Kidney glomerular epithelial cell (primary cell): ENCODE data around the gene RARG.

Experiments used
- DNase-seq: peaks from one replicate; lab custom pipeline; 2025; lab: John Stamatoyannopoulos, UW

RARG gene

DNA sequence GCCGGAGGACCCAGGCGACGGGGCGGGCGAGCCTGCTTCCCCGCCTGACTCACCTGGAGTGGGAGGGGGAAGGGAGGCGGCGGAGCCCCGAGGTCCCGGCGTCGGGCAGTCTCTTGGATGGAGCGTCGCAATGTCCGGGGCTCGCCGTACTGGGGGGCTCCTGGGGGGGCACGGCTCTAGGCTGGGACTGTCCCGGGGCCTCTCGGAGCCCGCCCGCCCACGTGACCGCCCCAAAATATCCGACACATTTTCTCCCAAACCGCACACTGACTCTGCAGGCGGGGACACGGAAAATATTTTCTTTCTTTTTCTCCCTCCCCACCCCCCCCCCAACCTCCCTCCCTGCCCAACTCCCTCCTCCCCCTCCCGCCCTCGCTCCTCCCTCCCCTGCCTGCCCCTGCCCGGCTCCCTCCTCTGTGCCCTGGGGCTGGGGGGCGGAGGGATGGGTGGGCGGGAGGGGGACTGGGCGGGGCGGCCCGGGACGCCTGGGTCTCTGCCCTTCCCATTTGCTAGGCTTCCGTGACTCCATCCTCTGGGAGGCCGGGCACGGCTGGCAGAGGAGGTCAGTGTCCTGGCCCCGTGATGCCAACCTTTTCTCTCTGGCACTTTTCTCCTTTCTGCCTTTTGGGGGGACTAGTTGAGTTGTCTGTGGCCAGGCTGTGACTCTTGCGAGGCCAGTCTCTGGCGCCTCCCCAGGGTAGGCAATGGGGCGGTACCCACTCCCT, at the start of gene RARG:
Gene RARG (minus strand): TSS at position 289 of the 725 bp plus-strand sequence. CDS start 4,664 bp downstream, outside the sequence.
- DNase-seq, result peak; percentile 25

DNA sequence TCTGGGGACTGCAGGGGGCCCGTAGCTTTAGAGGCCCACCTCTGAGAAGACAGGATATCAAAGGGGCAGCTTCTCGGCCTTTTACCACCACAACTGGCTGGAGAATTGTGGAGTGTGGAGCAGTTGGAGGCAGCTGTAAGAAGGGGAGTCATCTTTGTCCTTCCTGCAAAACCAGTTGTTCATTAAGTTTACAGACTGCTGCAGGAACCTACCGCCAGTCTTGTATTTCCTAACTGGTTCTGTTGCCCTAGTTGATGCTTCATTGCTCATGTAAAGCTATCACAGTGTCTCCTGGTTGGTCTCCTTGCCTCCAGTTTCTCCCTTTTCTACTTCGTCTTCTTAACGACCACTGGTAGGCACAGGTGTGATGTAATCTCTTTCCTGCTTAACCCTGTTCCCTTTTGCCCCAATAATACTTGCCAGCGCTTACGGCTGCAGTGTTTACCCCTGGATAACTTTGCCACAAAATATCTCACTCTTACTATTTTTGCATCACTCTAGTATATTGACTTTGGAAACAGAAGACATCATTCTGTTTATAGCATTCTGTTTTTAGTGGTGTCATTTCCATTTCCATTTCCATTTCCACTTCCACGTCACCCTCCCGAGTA, 48.0 kb upstream of the RARG start:
- no peak for DNase-seq

DNA sequence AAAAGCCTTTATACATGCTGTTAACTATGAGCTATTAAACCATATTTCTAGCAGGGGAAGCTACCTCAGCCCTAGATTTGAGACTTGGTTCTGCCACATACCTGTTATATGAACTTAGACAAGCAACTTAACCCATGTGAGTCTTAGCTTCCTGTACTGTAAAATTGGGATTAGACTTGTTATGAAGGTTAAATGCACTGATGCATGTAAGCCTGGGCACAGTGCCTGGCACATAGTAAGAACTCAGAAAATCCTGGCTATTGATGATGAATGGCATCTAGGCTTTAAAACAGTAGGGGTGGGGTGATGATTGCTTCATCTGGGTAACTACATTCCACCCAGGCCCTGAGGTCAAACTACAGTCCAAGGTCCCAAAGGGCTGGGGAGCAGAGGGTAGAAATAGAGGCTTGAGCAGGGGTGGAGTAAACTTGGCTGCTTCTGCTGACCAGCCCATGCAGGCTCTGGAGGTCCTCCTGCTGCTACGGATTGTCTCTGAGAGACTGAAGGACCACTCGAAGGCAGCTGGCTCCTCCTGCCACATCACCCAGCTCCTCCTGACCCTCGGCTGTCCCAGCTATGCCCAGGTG, 47.4 kb upstream of the RARG start:
- DNase-seq, result no peak

DNA sequence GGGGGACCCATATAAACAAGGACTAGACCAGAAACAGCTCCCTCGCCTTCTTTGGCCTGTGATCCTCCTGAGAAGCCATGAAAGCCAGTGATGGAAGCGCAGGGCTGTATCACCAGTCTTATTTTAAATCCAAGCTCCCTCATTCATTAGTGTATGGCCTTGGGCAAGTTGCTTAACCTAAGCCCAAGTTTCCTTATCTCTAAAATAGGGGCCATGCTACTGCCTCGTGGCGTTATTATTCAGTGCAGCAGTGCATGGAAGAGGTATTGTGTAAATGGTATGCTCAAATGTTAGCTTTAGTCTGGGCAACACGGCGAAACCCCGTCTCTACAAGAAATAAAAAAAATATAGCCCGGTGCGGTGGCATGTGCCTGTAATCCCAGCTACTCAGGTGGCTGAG, 46.0 kb upstream of the RARG start:
- DNase-seq, result no peak

DNA sequence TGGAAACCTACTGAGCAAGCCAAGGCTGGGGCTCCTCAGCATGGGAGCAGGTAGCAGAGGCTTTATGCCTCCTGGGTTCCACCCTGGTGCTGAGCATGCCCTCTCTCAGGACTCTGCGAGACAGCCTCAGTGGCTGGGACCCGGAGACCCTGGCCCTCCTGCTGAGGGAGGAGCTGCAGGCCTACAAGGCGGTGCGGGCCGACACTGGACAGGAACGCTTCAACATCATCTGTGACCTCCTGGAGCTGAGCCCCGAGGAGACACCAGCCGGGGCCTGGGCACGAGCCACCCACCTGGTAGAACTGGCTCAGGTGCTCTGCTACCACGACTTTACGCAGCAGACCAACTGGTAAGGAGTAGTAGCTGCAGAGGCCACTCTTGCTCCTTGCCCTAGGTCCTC, 44.5 kb upstream of the RARG start:
- DNase-seq, result no peak

DNA sequence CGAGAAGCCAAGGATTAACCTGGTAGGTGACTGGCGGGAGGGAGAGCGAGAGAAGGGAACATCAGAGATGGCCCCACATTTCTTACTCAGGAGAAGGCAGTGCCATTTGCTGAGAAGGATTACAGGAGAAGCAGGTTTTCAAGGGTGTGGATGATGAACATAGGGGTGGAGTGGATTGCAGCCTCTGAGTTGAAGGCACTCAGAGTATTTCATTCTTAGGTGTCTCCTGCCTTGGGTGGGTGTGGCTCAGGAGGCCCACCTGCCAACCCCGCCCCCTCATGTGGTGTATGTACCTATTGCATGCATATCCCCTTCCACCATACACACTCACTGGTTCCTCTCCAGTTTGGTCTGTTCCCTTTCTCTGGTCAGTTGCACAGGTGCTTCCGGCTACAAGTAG, 42.4 kb upstream of the RARG start:
- DNase-seq, result no peak

DNA sequence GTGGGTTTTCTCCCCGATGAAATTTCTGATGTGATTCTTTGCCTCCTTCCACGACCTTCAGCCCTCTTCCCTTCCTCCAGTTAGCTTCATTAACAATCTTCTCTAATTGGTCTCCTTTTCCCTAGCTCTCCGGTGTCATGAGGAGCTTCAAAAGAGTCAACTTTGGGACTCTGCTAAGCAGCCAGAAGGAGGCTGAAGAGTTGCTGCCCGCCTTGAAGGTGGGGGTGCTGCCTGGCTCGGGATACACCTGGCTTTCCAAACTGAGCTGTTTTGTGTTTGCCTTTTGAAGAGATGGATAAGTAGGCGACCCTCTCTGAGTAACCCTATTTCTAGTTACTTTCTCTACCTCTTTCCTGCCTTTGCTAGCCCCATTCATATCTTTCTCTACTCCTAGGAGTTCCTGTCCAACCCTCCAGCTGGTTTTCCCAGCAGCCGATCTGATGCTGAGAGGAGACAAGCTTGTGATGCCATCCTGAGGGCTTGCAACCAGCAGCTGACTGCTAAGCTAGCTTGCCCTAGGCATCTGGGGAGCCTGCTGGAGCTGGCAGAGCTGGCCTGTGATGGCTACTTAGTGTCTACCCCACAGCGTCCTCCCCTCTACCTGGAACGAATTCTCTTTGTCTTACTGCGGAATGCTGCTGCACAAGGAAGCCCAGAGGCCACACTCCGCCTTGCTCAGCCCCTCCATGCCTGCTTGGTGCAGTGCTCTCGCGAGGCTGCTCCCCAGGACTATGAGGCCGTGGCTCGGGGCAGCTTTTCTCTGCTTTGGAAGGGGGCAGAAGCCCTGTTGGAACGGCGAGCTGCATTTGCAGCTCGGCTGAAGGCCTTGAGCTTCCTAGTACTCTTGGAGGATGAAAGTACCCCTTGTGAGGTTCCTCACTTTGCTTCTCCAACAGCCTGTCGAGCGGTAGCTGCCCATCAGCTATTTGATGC, 36.9 kb upstream of the RARG start:
- no peak for DNase-seq

DNA sequence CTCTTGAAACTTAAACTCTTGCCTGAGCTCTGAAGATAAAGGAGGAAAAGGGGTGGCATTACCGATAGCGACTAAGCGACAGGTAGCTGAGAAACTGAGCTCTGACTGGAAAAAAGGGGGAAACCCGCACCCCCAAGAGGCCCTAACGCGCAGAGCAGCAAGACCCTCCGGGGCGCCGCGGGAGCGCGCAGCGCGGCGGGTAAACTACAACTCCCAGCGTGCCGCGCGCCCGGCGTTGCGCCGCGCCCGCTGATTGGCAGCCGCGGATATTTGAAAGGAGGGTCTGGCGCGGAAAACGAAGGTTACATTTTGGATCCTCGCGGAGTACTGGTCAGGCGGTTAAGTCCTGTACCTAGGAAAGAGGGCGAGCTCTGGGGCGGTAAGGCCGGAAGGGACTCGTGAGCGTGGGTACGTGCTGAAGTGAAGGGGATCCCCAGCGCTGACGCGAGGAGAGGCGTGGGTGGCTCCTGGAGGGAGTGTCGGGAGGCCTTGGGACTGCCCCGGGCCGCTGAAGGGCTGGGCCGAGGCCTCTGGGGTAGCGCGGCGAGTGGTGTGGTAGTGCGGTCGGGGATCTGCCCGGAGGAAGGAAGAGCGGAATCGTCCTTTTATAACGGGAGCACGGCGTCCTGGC, 36.1 kb upstream of the RARG start, which contains the start of gene ESPL1:
Gene ESPL1 (plus strand): TSS at position 301 of the 631 bp plus-strand sequence. CDS start 468 bp downstream, outside the sequence.
- DNase-seq, result peak; percentile 80

DNA sequence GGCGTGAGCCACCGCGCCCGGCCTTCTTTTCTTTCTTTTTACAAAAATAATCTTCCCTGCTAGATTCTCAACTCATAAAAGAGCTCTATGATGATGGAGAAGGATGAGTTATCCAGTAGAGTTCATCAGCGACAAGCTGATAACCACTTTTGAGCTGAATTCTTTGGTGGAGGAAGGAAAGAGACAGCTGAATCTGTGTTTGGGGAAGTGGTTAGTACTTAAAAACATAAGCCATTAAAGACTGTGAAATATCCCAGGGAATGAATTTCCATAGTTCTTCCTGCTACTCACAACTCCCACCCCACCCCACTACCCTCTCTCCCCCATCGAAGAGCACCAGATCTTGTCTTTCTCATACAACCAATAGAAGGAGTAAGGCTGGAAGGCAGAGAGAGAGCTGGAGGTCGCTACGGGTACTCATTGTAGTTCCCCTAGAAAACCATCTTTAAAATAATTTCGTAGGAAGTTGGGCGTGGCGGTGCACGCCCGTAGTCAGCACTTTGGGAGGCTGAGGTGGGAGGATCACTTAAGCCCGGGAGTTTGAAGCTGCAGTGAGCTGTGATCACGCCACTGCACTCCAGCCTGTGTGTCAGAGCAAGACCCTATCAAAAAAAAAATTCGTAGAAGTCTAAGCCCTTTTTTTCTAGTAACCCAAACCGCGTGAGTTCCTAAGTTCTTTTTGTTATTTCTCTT, 35.4 kb upstream of the RARG start:
- DNase-seq, result no peak

DNA sequence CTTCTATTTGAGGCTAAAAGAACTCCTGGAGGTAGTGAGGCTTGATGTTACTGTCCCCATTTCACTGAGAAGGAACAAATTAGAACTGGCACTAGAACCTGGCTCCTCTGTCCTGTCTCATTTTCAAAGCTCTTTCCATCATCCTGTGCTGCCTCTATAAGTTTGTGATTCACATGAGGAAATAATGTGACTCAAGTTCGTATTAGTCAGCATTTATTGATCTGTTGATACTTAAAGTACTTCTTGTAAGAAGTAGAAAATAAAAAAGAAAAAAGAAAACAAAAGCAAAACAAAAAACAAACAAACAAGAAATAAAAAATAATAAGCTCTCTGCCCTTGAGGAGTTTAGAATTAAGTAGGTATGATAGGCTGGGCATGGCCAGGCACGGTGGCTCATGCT, 33.8 kb upstream of the RARG start:
- no peak for DNase-seq

DNA sequence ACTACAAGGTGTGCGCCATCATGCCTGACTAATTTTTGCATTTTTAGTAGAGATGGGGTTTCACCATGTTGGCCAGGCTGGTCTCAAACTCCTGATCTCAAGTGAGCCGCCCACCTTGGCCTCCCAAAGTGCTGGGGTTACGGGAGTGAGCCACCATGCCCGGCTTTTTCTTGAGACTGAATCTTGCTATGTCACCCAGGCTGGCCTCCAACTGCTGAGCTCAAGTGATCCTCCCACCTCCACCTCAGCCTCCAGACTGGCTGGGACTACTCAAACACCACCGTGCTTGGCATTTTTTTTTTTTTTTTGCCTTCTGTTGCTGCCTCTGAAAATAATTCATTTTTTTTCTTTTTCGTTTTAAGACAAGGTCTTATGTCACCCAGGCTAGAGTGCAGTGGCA, 27.9 kb upstream of the RARG start:
- DNase-seq, result no peak

DNA sequence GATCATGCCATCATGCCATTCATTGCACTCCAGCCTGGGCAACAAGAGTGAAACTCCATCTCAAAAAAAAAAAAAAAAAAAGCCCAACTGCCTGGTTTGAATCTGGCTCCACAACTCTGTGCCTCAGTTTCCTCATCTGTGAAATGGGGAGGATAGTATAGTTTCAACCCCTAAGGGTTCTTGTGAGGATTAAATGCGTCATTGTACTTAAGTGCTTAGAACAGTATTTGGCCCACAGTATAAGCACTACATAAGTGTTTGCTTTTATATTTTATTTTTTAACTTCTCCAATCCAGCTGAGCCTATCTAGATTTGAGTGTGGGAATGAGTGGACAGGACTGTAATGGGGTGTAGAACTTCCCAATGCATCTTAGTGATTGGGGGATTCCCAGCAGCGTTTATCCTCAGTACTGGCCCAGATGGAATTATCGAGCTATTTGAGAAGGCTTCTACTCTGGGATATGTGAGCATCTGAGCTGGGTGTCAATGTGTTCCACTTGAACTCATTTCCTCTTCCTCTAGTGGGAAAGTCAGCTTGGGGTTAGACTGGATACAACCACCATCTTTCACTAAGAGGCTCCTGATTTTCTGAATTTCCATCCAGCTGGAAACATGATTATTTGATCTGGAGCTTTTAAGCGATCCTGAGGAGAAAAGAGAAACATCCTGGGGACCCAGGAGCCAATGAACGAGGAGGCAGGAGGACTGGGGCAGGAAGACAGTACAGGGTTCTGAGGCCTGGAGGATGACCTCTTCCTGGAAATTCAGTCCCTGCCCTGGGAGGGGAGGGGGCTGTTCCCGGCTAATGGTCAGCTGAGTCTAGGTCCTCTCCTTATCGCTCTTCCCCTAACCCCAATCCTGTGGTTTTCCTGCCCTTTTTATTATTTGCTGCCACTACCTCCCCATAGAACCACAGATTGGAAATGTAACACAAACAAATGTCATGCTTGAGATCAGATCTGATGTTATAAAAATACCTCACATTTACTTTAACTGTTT, 26.8 kb upstream of the RARG start:
- DNase-seq, result no peak

DNA sequence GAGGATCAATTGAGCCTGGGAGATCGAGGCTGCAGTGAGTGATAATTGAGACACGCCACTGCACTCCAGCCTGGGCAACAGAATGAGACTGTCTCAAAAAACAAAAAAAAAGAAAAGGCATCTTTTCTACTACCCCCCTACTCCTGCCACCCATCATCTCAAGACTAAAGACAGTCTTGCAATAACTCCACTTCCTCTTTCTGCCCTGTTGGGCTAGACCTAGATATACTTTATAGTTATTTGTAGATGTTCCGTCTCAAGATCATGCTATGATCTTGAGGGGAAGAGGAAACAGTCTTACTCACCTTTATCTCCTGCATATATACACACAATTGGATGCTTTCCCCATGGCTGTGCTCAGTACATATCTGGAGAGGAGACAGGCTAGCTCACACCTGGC, 24.0 kb upstream of the RARG start:
- no peak for DNase-seq

DNA sequence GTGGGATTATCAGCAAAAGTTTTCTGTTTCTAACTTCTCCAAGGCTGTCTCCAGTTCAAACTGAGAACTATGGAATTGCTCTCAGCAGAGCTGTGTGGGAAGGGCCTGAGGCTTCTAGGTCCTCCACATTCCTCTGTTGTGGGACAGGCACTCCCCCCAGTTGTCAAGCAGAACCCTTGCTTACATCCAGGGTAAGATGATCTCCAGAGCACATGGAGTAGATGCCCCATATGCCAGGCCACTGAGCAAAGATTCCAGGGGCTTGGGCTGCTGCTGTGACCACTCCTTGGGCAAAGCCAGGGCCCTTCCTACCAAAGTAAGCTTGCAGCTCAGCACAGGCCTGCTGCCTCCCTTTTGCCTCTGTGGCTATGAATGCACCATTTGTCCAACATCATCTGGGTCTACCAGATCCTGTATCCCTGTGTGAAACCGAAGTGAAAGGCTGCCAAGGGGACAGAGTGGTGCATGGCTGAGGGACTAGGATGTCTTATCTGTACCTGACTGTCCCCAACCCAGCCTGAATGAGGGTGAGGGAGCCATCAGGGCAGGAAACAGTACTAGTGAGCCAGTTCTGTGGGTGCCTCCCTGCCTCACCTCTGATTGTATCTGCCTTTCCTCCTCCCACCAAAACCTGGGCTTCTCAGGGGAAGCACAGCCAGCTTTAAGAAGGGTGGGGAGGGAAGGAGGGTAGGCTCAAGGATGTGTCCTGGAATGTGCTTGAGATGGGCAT, 23.0 kb upstream of the RARG start:
- no peak for DNase-seq

DNA sequence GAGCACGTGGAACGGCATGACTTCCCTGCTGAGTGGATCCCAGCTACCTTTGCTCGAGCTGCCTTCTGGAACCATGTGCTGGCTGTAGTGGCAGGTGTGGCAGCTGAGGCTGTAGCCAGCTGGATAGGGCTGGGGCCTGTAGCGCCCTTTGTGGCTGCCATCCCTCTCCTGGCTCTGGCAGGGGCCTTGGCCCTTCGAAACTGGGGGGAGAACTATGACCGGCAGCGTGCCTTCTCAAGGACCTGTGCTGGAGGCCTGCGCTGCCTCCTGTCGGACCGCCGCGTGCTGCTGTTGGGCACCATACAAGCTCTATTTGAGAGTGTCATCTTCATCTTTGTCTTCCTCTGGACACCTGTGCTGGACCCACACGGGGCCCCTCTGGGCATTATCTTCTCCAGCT, 21.3 kb upstream of the RARG start:
- DNase-seq, result no peak

DNA sequence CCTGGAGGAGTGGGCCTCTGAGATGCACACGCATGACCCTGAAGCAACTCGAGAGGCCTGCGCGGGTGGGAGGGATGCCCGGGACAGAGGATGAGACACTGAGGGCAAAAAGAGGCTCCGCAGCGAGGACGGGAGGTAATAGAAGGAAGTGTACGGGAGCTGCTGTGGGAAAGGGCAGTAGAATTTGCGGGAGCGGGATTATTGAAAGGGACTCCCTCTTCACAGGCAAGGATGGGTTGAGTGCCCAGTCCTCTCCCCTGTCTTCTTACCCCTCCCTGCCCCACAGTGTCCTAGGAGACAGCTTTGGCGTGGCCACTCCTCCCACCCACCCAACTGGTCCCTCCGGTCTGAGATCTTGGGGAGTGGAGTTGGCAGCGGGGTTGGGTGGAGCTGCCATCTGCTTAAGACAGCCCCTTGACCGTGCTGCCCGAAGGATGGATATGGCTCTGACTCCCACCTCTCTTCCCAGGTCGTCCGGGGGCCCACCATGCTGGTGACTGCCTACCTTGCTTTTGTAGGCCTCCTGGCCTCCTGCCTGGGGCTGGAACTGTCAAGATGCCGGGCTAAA, 20.4 kb upstream of the RARG start:
- no peak for DNase-seq

DNA sequence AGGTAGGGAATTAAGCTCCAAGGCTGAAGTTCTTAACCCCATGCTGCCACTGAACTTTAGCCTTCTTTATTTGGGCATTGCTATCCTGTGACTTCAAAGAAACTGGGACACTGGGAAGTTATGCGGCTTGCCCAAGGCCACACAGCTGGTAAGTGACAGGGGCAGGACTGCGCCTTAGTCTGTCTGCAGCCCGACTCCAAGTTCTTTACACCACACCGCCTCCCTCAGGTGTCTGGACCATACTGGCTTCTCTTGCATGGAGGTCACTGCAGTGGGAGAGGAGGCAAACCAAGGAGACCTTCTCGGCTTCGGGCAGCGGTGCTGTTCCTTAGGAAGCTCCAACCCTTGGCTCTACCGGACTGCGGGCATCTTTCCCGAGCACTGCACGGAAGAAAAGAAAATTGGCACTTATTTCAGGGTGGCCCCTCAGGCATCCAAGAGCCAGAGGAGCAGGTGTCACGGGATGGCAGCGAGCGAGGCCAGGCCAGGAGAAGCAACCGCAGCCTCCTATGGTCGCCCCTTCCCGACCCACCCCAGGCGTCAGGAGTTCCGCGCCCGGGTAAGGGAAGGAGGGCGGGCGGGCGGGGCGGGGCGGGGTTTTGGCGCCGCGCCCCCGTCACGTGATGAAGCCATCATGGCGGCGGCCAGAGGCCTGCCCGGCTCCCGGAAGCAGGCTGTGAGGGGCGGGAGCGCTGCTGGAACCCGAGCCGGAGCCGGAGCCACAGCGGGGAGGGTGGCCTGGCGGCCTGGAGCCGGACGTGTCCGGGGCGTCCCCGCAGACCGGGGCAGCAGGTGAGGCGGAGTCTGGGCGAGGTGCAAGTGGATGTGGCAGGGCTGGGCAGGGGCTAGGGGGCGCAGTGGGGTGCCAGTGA, 19.7 kb upstream of the RARG start:
- peak; percentile 54 for DNase-seq

DNA sequence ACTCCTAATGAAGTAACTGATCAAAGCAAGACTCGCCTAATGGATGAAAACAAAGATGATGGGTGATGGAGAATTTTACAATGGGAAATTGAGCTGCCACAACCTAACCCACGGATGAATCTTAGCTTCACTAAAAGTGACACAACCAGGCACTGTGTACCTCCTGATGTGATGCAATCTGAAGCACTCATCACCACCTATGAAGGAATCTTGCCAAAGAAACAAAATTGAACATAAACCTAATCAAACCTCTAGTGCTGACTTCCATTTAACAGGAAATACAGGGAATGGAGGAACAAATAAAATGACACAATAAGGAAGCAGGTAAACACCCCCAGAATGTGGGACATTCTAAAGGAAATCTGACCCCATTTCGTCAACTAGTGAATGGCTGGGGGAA, 13.3 kb upstream of the RARG start:
- no peak for DNase-seq
